Astrocyte of the hippocampus (primary cell): Measurements from ENCODE around the gene CYB561D1.
A peak's percentile ranks its signal among the peaks of the same experiment; 100 is the strongest.

Experiments
- DNase-seq: peaks from one replicate; pipeline ENCODE4 v3.0.0; 2011; ENCODE audit warnings: low read depth, low spot score

Gene CYB561D1

DNA sequence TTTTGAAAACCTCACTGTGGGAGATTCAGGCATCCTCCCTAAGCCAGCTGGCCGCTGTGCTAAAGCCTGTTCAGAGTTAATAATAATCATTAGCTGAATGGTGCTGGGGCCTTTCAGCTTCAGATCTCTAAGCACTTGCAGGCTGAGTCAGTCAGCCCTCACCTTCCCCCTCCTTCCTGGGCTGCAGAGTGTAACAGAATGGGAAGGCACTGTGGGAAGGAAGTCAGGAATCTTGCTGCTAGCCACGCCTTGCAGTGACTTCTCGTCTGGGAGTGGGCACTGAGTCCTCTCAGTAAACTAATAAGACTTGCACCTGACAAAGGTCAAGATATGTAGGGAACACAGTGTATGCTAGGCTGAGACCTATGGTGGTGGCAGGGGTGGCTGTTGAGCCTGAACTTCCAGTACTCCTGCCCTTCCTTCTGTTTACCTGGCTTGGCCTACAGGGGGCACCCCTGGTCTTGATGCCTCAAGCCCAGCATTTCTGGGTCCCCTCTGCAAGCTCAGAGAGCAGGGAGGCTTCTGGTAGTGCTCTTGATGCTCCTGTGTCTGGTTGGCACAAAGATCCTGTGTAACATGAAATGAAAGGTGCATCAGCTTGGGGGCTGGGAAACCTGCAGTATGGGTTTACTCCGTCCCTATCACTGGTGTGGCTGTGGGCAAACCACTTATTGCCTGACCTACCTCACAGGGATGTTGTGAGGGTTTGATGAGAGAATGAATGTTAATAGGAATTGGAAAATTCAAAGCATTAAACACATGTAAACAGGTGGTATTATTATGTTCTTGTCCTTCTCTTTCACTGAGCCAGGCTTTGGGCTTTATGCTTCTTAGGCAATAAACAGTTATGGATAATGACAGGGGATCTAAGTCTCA, 6.0 kb downstream of the CYB561D1 start:
- DNase-seq: peak; percentile 74

DNA sequence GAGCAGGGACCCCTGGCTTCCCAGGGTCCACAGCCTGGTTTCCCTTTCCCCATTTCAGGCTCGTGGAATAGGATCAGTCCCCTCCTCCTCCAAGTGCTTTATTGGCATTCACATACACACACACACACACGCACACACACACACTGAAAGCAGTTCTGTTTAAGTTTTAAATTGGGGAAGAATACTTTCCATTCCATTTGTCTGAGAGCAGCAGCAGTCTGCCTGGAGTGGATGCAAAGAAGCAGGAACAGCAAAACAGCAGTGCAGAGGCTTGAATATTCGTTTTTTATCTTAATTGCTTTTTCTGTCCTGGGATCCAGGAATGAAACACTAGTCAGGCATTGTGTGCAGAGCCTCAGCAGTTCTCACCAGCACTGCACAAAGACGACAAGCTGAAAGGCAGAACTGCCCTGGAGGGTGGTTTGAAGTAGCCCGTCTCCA, 7.1 kb downstream of the CYB561D1 start:
- DNase-seq: peak; percentile 86

DNA sequence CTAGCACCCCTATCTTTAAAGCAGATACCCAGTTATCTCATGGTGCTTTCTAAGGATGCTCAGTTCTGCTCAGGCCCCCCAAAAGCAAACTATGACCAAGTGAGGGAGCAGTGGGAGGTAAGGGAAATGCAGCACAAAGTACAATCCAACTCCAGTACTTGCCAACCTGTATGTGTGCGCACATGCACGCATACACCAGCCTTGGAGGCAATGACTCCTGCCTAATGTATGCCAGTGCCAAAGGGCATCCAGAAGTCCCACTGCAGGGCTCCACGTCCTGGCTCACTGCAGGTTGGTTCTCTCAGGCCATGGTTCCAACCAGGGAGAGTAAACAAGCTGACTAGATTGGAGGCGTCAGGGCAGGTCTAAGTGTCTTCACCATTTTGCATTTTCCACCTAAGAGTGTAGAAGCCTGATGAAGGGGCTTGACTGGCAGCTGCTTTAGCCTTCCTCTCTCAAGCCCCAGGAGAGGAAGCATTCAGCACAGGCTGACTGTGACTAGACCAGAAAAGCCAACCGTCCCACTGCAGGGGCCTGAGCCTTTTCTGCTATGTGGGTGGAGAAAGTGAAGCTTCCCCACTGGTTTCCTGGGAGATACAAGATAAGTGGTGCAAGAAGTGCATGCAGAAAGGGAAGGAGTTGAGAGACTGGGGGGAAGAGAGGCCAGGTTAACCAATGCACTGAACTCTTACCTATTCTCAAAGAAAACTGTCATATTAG, 7.9 kb downstream of the CYB561D1 start:
- no peak for DNase-seq

DNA sequence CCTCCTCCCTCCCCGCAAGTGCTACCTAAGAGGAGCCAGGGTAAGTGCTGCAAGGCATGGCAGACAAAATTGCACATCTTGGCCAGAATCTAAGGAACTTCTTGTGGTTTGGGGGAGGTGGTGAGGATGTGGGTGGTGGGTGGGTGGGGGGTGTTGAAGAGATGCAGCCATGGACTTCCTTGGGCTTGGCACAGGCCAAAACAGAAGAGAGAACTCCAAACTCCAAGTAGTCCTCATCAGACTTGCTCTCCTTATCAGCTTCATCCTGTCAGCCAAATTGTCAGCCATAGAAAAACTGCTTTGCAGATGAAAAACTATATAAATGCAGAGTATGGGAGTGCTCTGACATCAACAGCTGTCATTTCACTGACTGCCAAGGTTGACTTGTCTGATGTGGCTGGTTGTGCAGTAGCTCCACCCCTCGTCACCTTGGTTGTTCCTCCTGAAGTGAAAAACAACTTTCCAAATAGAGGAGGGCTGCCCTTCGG, 8.5 kb downstream of the CYB561D1 start:
- no peak for DNase-seq

DNA sequence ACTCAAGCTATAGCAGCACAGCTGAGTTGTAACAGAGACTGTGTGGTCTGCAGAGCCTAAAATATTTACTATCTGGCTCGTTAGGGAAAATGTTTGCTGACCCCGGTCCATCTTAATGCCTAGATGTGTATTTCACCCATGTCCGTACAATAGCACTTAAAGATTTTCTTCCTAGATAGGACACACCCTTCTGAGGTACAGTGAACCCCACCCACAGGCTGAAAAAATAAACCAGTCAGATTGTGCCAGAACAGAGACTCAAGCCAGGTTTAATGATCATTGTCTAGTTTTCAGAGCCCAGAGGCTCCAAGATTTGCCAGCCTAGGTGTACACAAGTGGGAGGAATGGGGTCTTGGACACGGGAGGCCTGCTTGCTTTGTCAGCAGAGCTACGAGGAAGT, 10.0 kb downstream of the CYB561D1 start:
- no peak for DNase-seq

DNA sequence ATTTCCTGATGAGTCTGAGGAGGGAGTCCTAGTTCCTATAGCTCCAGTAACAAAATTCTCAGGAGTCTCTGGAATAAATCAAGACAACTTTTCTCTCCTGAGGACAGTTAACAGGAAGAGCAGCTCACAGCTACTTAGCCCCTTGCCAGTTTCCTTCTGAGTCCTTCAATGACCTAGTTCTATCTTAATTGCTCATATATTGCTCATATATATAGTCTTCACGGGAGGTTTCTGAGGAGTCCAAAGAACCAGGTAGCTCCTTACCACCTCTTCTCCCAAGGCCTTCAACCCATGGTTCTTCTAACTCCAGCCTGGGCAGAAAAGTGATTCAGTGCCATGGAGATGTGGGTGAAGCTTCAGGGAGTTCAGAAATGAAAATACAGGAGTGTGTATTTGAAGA, 11.1 kb downstream of the CYB561D1 start:
- no peak for DNase-seq

DNA sequence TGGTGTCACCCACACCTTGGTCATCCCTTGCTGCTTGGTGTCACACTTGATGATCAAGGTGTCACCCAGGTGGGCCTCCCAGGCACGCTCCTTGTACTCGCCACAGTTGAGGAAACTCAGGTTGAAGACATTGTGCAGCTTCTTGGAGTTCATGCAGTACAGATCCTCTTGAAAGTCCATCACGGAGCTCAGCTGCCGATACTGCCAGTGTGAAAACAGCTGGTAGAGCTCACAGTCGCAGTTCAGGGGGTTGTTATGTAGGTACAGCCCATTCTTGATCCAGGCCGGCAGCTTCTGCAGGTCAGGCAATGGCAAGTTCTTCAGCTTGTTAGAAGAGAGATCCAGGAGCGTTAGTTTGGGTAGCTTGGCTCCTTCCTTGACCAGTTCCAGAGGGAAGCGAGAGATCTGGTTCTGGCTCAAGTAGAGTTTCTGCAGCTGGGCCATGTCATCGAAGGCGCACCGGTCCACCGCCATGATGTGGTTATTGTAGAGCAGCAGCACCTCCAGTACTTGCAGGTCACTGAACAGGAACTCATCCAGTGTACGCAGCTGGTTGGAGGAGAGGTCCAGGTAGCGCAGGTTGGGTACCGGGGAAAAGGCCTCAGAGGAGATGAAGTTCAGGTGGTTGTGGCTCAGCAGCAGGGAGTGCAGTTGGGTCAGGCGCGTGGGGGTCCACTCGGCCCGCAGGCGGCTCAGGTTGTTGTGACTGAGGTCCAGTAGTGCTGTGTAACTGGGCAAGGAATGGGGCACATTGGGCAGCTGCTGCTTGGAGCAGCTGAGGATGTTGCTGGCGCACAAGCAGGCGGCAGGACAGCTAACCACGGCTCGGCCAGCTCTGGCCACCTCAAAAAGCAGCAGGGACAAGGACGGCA, 14.3 kb downstream of the CYB561D1 start:
- no peak for DNase-seq

DNA sequence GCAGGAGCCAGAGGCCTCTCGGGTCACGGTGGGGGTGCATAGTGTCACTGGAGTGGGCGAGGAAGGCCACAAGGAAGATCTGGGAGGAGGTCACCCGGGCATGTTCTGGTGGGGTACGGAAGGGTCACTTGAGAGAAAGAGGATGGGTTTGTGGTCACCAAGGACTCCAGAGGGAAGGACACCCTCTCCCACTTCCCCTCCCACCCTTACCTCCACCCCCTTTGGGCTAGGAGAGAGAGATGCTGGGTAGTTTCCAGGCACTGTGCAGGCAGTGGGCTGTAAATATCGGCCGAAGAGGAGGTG, 14.9 kb downstream of the CYB561D1 start:
- no peak for DNase-seq

DNA sequence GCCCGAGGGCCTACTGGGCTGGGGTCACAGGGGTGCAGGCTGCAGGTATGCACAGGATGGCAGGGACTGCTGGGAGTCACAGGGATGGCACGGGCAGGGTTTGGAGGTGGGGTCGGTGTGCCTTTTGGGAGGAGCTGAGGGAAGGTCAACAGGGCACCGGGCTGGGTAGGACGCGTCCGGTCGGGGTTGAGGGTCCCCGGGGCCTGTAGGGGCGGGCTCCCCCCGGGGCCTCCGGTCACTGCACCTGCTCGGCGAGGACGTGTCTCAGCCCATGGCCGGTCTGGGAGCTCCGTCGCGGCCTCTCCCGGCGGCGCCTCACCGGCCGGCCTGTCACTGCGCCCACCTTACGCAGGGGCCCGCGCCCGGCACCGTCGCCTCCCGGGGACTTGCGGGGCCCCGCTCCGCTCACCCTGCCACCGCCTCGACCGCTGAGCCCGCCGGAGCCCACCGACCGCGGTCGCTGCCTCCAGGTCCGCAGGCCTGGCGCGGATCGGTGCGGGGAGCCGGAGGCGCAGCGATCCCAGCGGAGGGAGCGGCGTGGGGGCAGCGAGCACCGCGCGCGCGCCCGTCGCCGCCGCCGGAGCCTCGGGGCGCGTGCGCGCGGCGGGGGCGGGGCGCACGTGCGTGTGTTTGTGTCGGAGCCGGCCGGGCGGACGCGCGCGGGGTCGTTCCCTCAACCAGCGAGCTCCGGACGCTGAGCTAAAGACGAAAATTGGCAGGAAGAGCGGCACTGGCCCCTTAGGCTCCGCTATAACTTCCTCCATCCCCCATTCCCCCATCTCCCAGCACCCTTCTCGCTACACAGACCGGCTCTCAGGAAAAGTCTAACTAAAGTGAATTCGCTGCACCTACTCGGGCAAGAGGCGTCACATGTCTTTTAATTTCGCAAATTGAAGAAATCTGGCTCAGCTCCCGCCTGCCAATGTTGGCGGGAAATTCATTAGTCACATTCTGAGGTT, 15.6 kb downstream of the CYB561D1 start, which contains the start of gene AMIGO1:
Gene AMIGO1, minus strand, starts transcription at position 552 of the 959 bp plus-strand sequence. CDS start 815 bp downstream, outside the sequence.
- peak; percentile 75 for DNase-seq

DNA sequence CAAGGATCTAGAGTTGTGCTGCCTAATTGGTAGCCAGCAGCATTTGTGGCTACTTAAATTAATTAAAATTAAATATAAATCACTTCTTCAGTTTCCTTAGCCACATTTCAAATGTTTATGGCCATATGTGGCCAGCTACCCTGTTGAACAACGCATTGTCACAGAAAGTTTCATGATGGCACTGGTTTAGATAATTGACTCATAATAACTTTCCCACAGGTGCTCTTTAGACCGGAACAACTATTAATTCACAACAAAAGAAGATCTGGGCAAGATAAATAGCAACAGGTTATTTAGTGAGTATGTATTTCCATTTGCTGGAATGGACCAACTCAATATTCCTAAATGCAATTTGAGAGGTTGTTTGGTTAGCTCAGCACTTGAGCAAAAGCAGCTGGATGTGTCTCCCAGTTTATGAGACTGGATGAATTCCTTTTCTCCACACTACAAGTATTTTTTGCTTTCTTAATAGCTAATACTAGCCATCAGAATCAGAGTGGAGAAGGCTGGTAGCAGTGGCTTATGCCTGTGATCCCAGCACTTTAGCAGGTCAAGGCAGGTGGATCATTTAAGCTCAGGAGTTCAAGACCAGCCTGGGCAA, 19.3 kb downstream of the CYB561D1 start:
- DNase-seq: no peak

DNA sequence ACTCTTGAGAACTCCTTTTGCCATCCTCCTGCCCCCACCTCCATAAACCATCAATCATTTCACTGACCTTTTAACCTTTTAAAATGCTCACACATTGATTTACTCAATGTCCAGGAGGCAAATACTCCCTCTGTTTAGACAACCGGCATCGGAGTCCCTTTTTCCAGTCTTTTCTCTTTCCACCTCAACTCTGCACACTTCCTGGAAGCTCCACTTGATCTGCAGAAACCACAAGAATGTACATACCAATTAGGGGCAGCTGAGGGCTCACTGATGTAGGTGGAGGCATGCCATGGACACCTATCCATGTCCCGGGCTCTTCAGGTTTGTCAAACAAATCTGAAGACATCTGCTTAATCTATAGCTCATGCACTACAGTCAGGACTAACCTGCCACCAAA, 21.0 kb downstream of the CYB561D1 start:
- no peak for DNase-seq

DNA sequence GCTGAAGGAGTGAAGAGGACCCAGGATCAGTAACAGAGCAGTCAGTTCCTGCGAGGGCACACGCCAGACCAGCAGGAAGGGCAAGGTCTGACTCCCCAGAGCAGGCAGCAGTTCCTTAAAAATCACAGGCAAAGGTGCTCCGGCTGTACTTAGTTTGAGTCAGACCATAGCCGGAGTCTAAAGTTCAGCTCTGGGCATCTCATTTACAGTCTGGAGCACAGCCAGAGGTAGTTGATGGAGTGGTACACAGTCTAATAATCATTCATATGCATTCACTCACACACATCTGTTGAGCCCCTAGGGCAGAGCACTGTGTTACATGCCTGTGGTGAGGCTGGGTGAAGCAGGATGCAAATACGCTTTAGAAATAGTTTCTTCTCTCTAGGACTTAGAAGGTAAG, 23.0 kb downstream of the CYB561D1 start:
- peak; percentile 32 for DNase-seq

DNA sequence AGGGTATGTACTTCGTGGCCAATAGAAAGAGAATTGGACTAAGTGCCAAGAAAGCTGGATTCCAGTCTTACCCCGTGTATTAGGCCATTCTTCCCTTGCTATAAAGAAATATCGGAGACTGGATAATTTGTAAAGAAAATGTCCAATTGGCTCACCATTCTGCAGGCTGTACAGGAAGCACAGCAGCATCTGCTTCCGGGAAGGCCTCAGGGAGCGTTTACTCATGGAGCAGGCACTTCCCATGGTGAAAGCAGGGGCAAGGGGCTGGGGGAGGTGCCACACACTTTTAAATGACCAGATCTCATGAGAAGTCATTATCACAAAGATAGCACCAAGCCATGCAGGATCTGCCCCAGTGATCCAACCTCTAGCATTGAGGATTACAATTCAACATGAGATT, 23.4 kb downstream of the CYB561D1 start:
- no peak for DNase-seq

DNA sequence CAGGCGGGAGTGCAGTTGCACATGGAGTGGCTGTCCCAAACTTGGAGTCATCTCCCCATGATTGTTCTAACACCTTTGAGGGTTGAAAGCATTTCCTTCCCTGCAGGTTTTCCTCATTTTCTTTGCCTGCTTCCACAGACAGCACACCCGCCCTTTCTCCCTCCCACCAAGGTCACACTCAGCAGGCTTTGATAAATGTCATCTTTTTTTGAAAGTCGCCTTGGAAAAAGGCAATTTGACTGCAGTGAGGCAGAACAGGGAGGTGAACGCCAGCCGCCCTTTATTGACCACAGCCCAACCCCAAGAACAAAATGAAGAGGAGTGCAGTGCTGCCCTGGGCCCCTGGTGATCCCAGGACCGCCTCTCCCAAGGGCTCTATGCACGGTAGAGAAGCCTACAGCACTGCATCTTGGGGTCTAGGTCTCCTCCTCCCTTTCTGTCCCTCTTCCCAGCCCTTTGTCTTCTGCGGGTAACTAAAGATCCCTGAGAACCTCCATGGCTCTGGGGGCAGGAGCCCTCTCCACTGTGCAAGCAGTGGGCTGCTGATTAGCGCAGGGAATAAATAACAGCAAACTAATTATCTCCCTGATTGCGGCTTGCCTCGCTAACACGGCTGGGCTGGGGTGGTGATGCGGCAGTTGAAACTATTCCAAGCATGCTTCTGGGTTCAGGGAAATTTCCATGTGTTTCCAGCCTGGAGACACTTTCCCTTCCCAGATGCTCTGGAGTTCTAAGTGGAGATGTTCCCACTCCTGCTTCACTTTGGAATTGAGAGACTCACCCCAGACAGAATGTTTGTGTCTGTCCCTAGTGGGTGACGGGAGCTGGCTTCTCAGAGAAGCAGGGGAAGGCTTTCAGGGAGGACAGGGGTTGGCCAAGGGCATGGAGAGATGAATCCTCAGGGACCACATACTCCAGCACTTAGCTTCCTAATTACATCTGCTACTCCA, 27.4 kb downstream of the CYB561D1 start:
- DNase-seq: no peak

DNA sequence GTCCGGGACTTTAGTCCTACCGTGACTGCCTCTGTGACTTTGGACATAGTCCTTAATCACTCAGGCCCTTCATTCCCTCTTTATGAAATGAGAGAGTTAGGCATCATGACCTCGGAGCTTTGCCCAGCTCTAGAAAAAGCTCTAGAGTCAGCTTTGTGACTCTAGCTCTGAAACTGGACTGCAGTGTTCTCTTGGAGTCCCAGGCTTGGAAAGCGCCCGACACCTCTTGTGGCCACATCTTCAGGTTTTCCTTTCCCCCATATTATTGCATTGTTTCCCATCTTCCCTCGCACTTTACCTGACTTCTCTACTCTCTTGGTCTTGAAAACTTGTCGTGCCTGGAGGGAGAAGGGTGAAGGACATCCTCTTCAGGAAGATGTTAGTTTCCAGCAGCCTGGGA, 28.1 kb downstream of the CYB561D1 start:
- no peak for DNase-seq

DNA sequence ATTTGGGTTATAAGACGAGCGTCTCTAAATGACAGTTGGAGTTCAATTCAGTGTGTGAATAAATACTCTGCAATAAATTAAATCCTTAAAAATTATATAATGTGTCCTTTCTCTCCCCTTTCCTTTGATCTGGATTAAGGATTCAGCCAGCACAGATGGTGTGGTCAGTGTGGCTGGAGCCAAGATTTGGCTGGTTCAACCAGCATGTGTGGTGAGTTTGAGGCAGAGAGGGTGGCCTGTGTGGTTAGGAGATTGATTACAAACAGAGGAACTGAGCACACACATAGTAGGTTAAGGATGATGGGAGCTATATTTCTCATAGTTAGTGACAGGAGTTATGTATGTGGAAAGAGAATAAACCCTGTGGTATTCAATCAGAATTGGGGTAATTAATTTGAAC, 29.8 kb downstream of the CYB561D1 start:
- no peak for DNase-seq

DNA sequence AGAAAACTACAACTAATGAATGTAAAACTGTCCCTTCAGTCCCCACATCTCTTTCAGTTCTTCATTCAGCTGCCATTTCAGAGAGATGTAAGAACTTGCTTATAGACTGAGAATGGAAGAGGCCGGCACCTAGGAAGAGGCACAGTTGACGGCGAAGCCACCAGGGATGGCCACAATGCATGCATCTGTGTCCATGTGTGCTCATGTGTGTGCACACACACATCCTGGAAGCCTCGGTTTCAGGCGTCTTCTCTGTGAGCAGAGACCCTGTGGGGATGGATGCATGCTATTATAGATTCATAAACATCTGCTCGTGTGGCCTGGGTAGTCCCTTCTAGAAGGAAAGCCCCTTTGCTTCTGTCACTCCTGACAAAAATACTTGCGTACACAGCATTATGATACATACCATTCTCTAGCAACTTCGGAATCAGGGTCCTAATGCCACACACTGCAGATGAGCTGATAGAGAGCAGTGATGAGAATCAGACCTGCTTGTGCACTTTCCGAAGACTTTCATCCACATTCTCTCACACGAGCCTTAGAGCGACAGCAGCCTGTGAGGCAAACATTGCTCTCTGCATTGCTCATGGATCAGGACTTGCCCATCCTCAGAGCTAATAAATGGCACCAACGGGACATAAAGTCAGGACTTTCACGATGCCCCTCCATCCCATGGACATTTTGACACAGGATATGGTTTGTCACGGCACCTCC, 33.4 kb downstream of the CYB561D1 start:
- DNase-seq: no peak
